Measurements from ENCODE around the gene OSMR. TPM values are rescaled to one million over a fixed set of nuclear protein-coding genes. Genes with fewer than 3 reads are reported as not detected.

The OSMR gene
- total and polyA plus RNA-seq, 2 of the 13 experiments (the other 11 are each of a cell fraction or from before 2014, with no cell fraction given): 21.3 to 86.5 TPM

DNA sequence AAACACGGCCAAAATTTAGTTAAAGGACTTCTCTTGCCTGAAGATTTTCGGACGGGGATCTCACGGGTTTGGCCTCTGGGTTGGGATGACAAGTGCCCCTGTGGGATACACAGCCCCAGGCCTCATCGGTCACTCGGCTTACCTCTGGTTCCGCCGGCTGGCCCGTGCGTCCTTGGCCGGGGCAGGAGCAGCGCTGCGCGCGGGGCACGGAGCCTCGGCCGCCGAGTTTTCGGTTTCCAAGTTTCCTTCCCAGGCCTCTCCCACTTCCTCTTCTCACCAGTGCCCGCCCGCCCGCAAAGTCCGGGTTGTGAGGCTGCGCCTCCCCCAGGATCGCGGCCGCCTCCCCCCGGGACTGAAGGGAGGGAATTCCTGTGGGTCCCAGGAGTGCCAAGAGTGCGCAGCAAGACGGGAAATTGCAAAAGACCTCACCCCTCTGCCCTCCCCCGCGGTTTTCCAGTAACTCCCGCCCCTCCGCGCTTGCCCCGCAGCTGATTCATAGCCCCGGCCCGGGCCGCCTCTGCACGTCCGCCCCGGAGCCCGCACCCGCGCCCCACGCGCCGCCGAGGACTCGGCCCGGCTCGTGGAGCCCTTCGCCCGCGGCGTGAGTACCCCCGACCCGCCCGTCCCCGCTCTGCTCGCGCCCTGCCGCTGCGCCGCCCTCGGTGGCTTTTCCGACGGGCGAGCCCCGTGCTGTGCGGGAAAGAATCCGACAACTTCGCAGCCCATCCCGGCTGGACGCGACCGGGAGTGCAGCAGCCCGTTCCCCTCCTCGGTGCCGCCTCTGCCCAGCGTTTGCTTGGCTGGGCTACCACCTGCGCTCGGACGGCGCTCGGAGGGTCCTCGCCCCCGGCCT is at the start of gene OSMR (continued):
- TF ChIP-seq ZNF446 (CRISPR knock-in tag; IDR thresholded peaks at IDR 0.05) (peak; percentile 35; the same call in 1 of the 2 replicates), ETV5 (CRISPR knock-in tag; IDR thresholded peaks at IDR 0.05; ENCODE audit: borderline replicate concordance) (peak; percentile 80), MTA1 (CRISPR knock-in tag; IDR thresholded peaks at IDR 0.05; ENCODE audit: borderline replicate concordance) (peak; percentile 39; the same call in 1 of the 2 replicates), HCFC1 (IDR thresholded peaks at IDR 0.05; ENCODE audit: low read depth, low read length) (no peak), ATF7 (IDR thresholded peaks at IDR 0.05) (no peak), ATF7 (CRISPR knock-in tag; IDR thresholded peaks at IDR 0.05) (0 out of 2 replicates have a peak, but pooled peaks have one; percentile 26), RBFOX2 (IDR thresholded peaks at IDR 0.05; ENCODE audit: low read depth, low read length) (peak; percentile 89), ZNF580 (CRISPR knock-in tag; IDR thresholded peaks at IDR 0.05; ENCODE audit: borderline replicate concordance, low read depth) (peak; percentile 58; the same call in 1 of the 2 replicates), RBM39 (IDR thresholded peaks at IDR 0.05; ENCODE audit: low read depth, low read length, poor library complexity, severe bottlenecking) (no peak), SNAI1 (CRISPR knock-in tag; IDR thresholded peaks at IDR 0.05; ENCODE audit: borderline replicate concordance) (0 out of 2 replicates have a peak, but pooled peaks have one; percentile 61), ZNF317 (CRISPR knock-in tag; IDR thresholded peaks at IDR 0.05) (0 out of 2 replicates have a peak, but pooled peaks have one; percentile 16), TGIF2 (CRISPR knock-in tag; IDR thresholded peaks at IDR 0.05) (0 out of 2 replicates have a peak, but pooled peaks have one; percentile 26), PRPF4 (IDR thresholded peaks at IDR 0.05; ENCODE audit: low read depth, low read length, poor library complexity, severe bottlenecking) (no peak), ZNF468 (CRISPR knock-in tag; IDR thresholded peaks at IDR 0.05) (no peak), ZNF253 (CRISPR knock-in tag; IDR thresholded peaks at IDR 0.05; ENCODE audit: borderline replicate concordance) (peak; percentile 54; the same call in 1 of the 2 replicates), ZNF709 (CRISPR knock-in tag; IDR thresholded peaks at IDR 0.05) (peak; percentile 47; the same call in 1 of the 2 replicates), UBTF (CRISPR knock-in tag; IDR thresholded peaks at IDR 0.05) (peak; percentile 82), POLR2A (IDR thresholded peaks at IDR 0.05; ENCODE audit: insufficient read depth in 1 of 2, low read depth in 2 of 2, low read length in 2 of 2) (peak; percentile 50 to 71), ZNF644 (CRISPR knock-in tag; IDR thresholded peaks at IDR 0.05; ENCODE audit: low read depth) (0 out of 2 replicates have a peak, but pooled peaks have one; percentile 15), REPIN1 (CRISPR knock-in tag; IDR thresholded peaks at IDR 0.05; ENCODE audit: borderline replicate concordance, low read depth) (no peak)
- TF ChIP-seq, protein P1, sequence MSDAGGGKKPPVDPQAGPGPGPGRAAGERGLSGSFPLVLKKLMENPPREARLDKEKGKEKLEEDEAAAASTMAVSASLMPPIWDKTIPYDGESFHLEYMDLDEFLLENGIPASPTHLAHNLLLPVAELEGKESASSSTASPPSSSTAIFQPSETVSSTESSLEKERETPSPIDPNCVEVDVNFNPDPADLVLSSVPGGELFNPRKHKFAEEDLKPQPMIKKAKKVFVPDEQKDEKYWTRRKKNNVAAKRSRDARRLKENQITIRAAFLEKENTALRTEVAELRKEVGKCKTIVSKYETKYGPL (CRISPR knock-in tag; IDR thresholded peaks at IDR 0.05): no peak
